K562 (cell line): ENCODE results near the gene PDRG1. TPM values are rescaled to one million over a fixed set of nuclear protein-coding genes. Genes with fewer than 3 reads are reported as not detected.

Experiments used
- FOXA1 ChIP-seq: fragments of 450-650 bp; IDR thresholded peaks from 2 replicates; pipeline ENCODE4 v1.6.1; 2016; ENCODE audit warnings: mild to moderate bottlenecking, borderline replicate concordance
- RCOR1 ChIP-seq, 2 experiments: IDR thresholded peaks; 2 replicates each; pipeline ENCODE4 v1.6.1; 2012; ENCODE audit warnings: low read depth in 2 of 2, low read length in 2 of 2, borderline replicate concordance in 1 of 2, improper control_type of control experiment in 1 of 2
- ZNF431 ChIP-seq: sonication (generic); formaldehyde crosslinking; IDR thresholded peaks from 2 replicates; pipeline ENCODE4 v1.8.0; 2022; ENCODE audit warnings: mild to moderate bottlenecking, missing genetic modification reagents
- polyA plus RNA-seq, 8 experiments: library from polyadenylated mRNA; depleted of rRNA in 4 of 8; stranded (reverse) in 5 of 8; unstranded in 3 of 8; fragments of >200 nt; fragmentation: Nextera tagmentation in 2 of 8; fragmentation: Illumina TruSeq in 1 of 8; extraction: Ambion mirVana in 2 of 8; extraction: Trizol in 1 of 8; gene quantifications; 2 replicates each; pipeline versions ENCODE4 v1.2.1 to v1.2.3, GENCODE V29; 2011 to 2014; ENCODE audit warnings: inconsistent platforms in 1 of 8, missing spikeins in 1 of 8
- total RNA-seq, 7 experiments: library from RNA; depleted of rRNA in 6 of 7; stranded (reverse); fragments of >200 nt in 6 of 7; fragmentation: Illumina TruSeq in 2 of 7; extraction: Trizol in 2 of 7; gene quantifications; 2 replicates each; pipeline versions ENCODE4 v1.2.1 to v1.2.3, GENCODE V29; 2011 to 2021; ENCODE audit warnings: low replicate concordance in 1 of 7
- TF ChIP-seq, protein P1 (sequence below): fragments of 200-600 bp; sonication (generic); IDR thresholded peaks from one replicate; pipeline ENCODE4 v1.6.1; 2012; ENCODE audit warnings: mild to moderate bottlenecking, low read depth, low read length, inconsistent platforms
- TF ChIP-seq, protein P2 (sequence below): fragments of 450-650 bp; conservative IDR thresholded peaks from 2 replicates; pipeline ENCODE4 v1.6.1; 2016; ENCODE audit warnings: missing genetic modification characterization, low read depth, mild to moderate bottlenecking, control low read depth, missing compliant biosample characterization

PDRG1 gene
- total and polyA plus RNA-seq, 9 of the 15 experiments (the other 6 are each of a cell fraction or from before 2014, with no cell fraction given): 12.6 to 58.6 (median 26.1) TPM

DNA sequence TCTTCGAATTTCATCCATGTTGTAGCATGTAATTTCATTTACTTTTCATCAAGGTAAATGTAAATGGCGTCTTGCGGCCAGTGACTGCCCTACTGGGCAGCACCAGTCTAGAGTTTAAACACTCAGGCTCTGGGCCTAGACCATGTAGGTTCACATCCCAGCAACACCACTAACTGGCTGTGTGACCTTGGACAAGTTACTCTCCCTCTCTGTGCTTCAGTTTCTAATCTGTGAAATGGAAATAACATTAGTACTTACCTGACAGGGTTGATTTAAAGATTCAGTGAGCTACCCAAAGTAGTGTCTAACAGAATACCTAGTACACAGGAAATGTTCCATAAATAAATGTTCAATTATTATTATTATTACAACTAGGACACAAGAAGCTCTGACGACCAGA lies 29.3 kb downstream of the PDRG1 start (continued):
- TF ChIP-seq, protein P1, sequence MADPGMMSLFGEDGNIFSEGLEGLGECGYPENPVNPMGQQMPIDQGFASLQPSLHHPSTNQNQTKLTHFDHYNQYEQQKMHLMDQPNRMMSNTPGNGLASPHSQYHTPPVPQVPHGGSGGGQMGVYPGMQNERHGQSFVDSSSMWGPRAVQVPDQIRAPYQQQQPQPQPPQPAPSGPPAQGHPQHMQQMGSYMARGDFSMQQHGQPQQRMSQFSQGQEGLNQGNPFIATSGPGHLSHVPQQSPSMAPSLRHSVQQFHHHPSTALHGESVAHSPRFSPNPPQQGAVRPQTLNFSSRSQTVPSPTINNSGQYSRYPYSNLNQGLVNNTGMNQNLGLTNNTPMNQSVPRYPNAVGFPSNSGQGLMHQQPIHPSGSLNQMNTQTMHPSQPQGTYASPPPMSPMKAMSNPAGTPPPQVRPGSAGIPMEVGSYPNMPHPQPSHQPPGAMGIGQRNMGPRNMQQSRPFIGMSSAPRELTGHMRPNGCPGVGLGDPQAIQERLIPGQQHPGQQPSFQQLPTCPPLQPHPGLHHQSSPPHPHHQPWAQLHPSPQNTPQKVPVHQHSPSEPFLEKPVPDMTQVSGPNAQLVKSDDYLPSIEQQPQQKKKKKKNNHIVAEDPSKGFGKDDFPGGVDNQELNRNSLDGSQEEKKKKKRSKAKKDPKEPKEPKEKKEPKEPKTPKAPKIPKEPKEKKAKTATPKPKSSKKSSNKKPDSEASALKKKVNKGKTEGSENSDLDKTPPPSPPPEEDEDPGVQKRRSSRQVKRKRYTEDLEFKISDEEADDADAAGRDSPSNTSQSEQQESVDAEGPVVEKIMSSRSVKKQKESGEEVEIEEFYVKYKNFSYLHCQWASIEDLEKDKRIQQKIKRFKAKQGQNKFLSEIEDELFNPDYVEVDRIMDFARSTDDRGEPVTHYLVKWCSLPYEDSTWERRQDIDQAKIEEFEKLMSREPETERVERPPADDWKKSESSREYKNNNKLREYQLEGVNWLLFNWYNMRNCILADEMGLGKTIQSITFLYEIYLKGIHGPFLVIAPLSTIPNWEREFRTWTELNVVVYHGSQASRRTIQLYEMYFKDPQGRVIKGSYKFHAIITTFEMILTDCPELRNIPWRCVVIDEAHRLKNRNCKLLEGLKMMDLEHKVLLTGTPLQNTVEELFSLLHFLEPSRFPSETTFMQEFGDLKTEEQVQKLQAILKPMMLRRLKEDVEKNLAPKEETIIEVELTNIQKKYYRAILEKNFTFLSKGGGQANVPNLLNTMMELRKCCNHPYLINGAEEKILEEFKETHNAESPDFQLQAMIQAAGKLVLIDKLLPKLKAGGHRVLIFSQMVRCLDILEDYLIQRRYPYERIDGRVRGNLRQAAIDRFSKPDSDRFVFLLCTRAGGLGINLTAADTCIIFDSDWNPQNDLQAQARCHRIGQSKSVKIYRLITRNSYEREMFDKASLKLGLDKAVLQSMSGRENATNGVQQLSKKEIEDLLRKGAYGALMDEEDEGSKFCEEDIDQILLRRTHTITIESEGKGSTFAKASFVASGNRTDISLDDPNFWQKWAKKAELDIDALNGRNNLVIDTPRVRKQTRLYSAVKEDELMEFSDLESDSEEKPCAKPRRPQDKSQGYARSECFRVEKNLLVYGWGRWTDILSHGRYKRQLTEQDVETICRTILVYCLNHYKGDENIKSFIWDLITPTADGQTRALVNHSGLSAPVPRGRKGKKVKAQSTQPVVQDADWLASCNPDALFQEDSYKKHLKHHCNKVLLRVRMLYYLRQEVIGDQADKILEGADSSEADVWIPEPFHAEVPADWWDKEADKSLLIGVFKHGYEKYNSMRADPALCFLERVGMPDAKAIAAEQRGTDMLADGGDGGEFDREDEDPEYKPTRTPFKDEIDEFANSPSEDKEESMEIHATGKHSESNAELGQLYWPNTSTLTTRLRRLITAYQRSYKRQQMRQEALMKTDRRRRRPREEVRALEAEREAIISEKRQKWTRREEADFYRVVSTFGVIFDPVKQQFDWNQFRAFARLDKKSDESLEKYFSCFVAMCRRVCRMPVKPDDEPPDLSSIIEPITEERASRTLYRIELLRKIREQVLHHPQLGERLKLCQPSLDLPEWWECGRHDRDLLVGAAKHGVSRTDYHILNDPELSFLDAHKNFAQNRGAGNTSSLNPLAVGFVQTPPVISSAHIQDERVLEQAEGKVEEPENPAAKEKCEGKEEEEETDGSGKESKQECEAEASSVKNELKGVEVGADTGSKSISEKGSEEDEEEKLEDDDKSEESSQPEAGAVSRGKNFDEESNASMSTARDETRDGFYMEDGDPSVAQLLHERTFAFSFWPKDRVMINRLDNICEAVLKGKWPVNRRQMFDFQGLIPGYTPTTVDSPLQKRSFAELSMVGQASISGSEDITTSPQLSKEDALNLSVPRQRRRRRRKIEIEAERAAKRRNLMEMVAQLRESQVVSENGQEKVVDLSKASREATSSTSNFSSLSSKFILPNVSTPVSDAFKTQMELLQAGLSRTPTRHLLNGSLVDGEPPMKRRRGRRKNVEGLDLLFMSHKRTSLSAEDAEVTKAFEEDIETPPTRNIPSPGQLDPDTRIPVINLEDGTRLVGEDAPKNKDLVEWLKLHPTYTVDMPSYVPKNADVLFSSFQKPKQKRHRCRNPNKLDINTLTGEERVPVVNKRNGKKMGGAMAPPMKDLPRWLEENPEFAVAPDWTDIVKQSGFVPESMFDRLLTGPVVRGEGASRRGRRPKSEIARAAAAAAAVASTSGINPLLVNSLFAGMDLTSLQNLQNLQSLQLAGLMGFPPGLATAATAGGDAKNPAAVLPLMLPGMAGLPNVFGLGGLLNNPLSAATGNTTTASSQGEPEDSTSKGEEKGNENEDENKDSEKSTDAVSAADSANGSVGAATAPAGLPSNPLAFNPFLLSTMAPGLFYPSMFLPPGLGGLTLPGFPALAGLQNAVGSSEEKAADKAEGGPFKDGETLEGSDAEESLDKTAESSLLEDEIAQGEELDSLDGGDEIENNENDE: no peak
- TF ChIP-seq FOXA1 (no peak), ZNF431 (CRISPR knock-in tag) (no peak), RCOR1 (IDR thresholded peaks at IDR 0.05; ENCODE audit: borderline replicate concordance in 1 of 2, low read depth in 2 of 2, low read length in 2 of 2) (0 out of 4 replicates have a peak, but pooled peaks of 1 of the 2 experiments have one; percentile 12)
- TF ChIP-seq, protein P2, sequence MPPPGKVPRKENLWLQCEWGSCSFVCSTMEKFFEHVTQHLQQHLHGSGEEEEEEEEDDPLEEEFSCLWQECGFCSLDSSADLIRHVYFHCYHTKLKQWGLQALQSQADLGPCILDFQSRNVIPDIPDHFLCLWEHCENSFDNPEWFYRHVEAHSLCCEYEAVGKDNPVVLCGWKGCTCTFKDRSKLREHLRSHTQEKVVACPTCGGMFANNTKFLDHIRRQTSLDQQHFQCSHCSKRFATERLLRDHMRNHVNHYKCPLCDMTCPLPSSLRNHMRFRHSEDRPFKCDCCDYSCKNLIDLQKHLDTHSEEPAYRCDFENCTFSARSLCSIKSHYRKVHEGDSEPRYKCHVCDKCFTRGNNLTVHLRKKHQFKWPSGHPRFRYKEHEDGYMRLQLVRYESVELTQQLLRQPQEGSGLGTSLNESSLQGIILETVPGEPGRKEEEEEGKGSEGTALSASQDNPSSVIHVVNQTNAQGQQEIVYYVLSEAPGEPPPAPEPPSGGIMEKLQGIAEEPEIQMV (tag): no peak
